ENCODE measurements around the gene GPT2.
"Not testable (repeated sequence)": the region's sequence is repeated elsewhere in the genome, so short reads cannot be mapped to it uniquely, and the experiment has no call there.

Gene GPT2

GRCh38 chr16:46862555-46863447 lies 21.4 kb upstream of the GPT2 start:
- no peak for DNase-seq (ENCODE audit: low read depth in 2 of 2)

GRCh38 chr16:46866286-46866685 lies 17.9 kb upstream of the GPT2 start:
- DNase-seq (ENCODE audit: low read depth in 2 of 2) = no peak

- not testable (repeated sequence) for DNase-seq (ENCODE audit: low read depth in 2 of 2)
Observed at GRCh38 chr16:46867486-46867885, 16.7 kb upstream of the GPT2 start.

- not testable (repeated sequence) for DNase-seq (ENCODE audit: low read depth in 2 of 2)
Observed at GRCh38 chr16:46868891-46869290, 15.3 kb upstream of the GPT2 start.

GRCh38 chr16:46871597-46871996 lies 12.6 kb upstream of the GPT2 start:
- no peak for DNase-seq (ENCODE audit: low read depth in 2 of 2)

- no peak for DNase-seq (ENCODE audit: low read depth in 2 of 2)
Observed at GRCh38 chr16:46873201-46873600, 11.0 kb upstream of the GPT2 start.

- DNase-seq (ENCODE audit: low read depth in 2 of 2) = no peak
Observed at GRCh38 chr16:46875243-46875642, 8.9 kb upstream of the GPT2 start.

- no peak for DNase-seq (ENCODE audit: low read depth in 2 of 2)
Observed at GRCh38 chr16:46882304-46882939, 1.7 kb upstream of the GPT2 start.

- DNase-seq (ENCODE audit: low read depth in 2 of 2) = no peak
Observed at GRCh38 chr16:46882940-46883307, 1.2 kb upstream of the GPT2 start.

- no peak for DNase-seq (ENCODE audit: low read depth in 2 of 2)
Observed at GRCh38 chr16:46883353-46883689, 841 bp upstream of the GPT2 start.

GRCh38 chr16:46884513-46885293 lies 541 bp downstream of the GPT2 start:
- no peak for DNase-seq (ENCODE audit: low read depth in 2 of 2)

GRCh38 chr16:46885960-46886763 lies 2.0 kb downstream of the GPT2 start:
- DNase-seq (ENCODE audit: low read depth in 2 of 2) = no peak

- DNase-seq (ENCODE audit: low read depth in 2 of 2) = no peak
Observed at GRCh38 chr16:46886764-46887523, 2.8 kb downstream of the GPT2 start.

- no peak for DNase-seq (ENCODE audit: low read depth in 2 of 2)
Observed at GRCh38 chr16:46887524-46887854, 3.3 kb downstream of the GPT2 start.

GRCh38 chr16:46889245-46889941 lies 5.2 kb downstream of the GPT2 start:
- no peak for DNase-seq (ENCODE audit: low read depth in 2 of 2)

- DNase-seq (ENCODE audit: low read depth in 2 of 2) = no peak
Observed at GRCh38 chr16:46889942-46890300, 5.8 kb downstream of the GPT2 start.

GRCh38 chr16:46891910-46892309 lies 7.7 kb downstream of the GPT2 start:
- no peak for DNase-seq (ENCODE audit: low read depth in 2 of 2)

- DNase-seq (ENCODE audit: low read depth in 2 of 2) = no peak
Observed at GRCh38 chr16:46894036-46894672, 10.0 kb downstream of the GPT2 start.

GRCh38 chr16:46895399-46896313 lies 11.5 kb downstream of the GPT2 start:
- DNase-seq (ENCODE audit: low read depth in 2 of 2) = no peak

Measured in stimulated activated CD8-positive, alpha-beta memory T cell treated with anti-CD3 and anti-CD28 coated beads, Interleukin-2, amount 100 ng/mL, for 1 hour (primary cell).